Keratinocyte (primary cell): ENCODE data around the gene PKD1. TPM values are rescaled to one million over a fixed set of nuclear protein-coding genes. Genes with fewer than 3 reads are reported as not detected.

Source experiments
- DNase-seq: peaks from one replicate; pipeline ENCODE4 v3.0.0-alpha.2; 2011; ENCODE audit warnings: low read depth, missing footprints, low spot score
- FAIRE-seq: peaks from 2 replicates; lab custom pipeline; 2011; peaks lifted over from hg19 to GRCh38; lab: Jason Lieb, UNC
- H2AFZ ChIP-seq: 2 replicates; pipeline ENCODE4 v1.6.0; 2012; ENCODE audit warnings: low read length, control low read depth, inconsistent platforms; ENCODE audit not compliant: control insufficient read depth
- H3K27ac ChIP-seq: 2 replicates; pipeline ENCODE4 v1.5.1; 2011; ENCODE audit warnings: low read length; ENCODE audit not compliant: control insufficient read depth, insufficient read depth
- H3K27me3 ChIP-seq: 3 replicates; pipeline ENCODE4 v1.6.0; 2011; ENCODE audit warnings: low read length; ENCODE audit not compliant: control insufficient read depth, insufficient read depth; ENCODE audit errors: extremely low read depth
- H3K36me3 ChIP-seq, 2 experiments: 2 replicates in 1 of 2; 3 replicates in 1 of 2; pipeline ENCODE4 v1.5.1; 2011; ENCODE audit warnings: low read length in 2 of 2, mild to moderate bottlenecking in 1 of 2; ENCODE audit not compliant: control insufficient read depth in 2 of 2, insufficient read depth in 2 of 2; ENCODE audit errors: extremely low read depth in 1 of 2
- H3K4me1 ChIP-seq: 3 replicates; pipeline ENCODE4 v1.5.1; 2011; ENCODE audit warnings: low read length; ENCODE audit not compliant: control insufficient read depth, insufficient read depth; ENCODE audit errors: extremely low read depth
- H3K4me2 ChIP-seq: 3 replicates; pipeline ENCODE4 v1.6.0; 2011; ENCODE audit warnings: low read depth, low read length; ENCODE audit not compliant: control insufficient read depth, insufficient read depth; ENCODE audit errors: extremely low read depth
- H3K4me3 ChIP-seq, 3 experiments: fragments of 200-600 bp in 1 of 3; sonication (generic) in 1 of 3; 2 replicates in 2 of 3; 3 replicates in 1 of 3; pipeline ENCODE4 v1.5.1; 2011 to 2016; ENCODE audit warnings: low read length in 3 of 3, mild to moderate bottlenecking in 3 of 3, control low read depth in 2 of 3, inconsistent platforms in 1 of 3, low read depth in 1 of 3, mixed read lengths in 1 of 3, mixed run types in 1 of 3, moderate library complexity in 1 of 3; ENCODE audit not compliant: control insufficient read depth in 2 of 3, insufficient read depth in 2 of 3; ENCODE audit errors: extremely low read depth in 1 of 3
- H3K79me2 ChIP-seq: 2 replicates; pipeline ENCODE4 v1.6.0; 2012; ENCODE audit warnings: low read length; ENCODE audit not compliant: control insufficient read depth, insufficient read depth
- H3K9ac ChIP-seq: 3 replicates; pipeline ENCODE4 v1.6.0; 2011; ENCODE audit warnings: low read length; ENCODE audit not compliant: control insufficient read depth, insufficient read depth; ENCODE audit errors: extremely low read depth
- H3K9me1 ChIP-seq: 3 replicates; pipeline ENCODE4 v1.6.0; 2011; ENCODE audit warnings: low read length; ENCODE audit not compliant: control insufficient read depth, insufficient read depth; ENCODE audit errors: extremely low read depth
- H3K9me3 ChIP-seq: 2 replicates; pipeline ENCODE4 v1.5.1; 2012; ENCODE audit warnings: low read depth, low read length; ENCODE audit not compliant: control insufficient read depth
- H4K20me1 ChIP-seq: 3 replicates; pipeline ENCODE4 v1.6.0; 2011; ENCODE audit warnings: low read length; ENCODE audit not compliant: control insufficient read depth, insufficient read depth; ENCODE audit errors: extremely low read depth
- CTCF ChIP-seq, 3 experiments: IDR thresholded peaks in 1 of 3; conservative IDR thresholded peaks in 1 of 3; optimal IDR thresholded peaks in 1 of 3; 2 replicates in 2 of 3; 3 replicates in 1 of 3; pipeline versions ENCODE3 to v1.5.1; 2011; ENCODE audit warnings: low read length in 3 of 3, mild to moderate bottlenecking in 3 of 3, moderate library complexity in 2 of 3, control low read depth in 1 of 3, inconsistent platforms in 1 of 3; ENCODE audit not compliant: insufficient read depth in 2 of 3; ENCODE audit errors: extremely low read depth in 1 of 3
- EZH2 ChIP-seq: IDR thresholded peaks from one replicate; pipeline ENCODE4 v1.6.1; 2012; ENCODE audit warnings: inconsistent platforms, mild to moderate bottlenecking, low read length, moderate library complexity
- dilution Hi-C: fragments of 300-500 bp; cut with MboI; formaldehyde crosslinking; loops from one replicate; pipeline ENCODE4 v1.7.0; 2020; ENCODE audit warnings: low sequenced_read_pairs; ENCODE audit not compliant: extremely low pct_ligation_motif_present
- polyA plus RNA-seq, 5 experiments: library from polyadenylated mRNA; depleted of rRNA in 3 of 5; stranded (reverse) in 3 of 5; stranded (forward) in 1 of 5; unstranded in 1 of 5; fragments of >200 nt; gene quantifications; 1 replicate in 1 of 5; 2 replicates in 3 of 5; 3 replicates in 1 of 5; pipeline versions ENCODE4 v1.2.1 to v1.2.3, GENCODE V29; 2011 to 2012; ENCODE audit warnings: missing spikeins in 2 of 5, low read depth in 1 of 5, low replicate concordance in 1 of 5

PKD1 gene
- polyA plus RNA-seq, 1 donor (not counting 4 experiments of a cell fraction or from before 2014, with no cell fraction given), result 10.6 TPM

DNA sequence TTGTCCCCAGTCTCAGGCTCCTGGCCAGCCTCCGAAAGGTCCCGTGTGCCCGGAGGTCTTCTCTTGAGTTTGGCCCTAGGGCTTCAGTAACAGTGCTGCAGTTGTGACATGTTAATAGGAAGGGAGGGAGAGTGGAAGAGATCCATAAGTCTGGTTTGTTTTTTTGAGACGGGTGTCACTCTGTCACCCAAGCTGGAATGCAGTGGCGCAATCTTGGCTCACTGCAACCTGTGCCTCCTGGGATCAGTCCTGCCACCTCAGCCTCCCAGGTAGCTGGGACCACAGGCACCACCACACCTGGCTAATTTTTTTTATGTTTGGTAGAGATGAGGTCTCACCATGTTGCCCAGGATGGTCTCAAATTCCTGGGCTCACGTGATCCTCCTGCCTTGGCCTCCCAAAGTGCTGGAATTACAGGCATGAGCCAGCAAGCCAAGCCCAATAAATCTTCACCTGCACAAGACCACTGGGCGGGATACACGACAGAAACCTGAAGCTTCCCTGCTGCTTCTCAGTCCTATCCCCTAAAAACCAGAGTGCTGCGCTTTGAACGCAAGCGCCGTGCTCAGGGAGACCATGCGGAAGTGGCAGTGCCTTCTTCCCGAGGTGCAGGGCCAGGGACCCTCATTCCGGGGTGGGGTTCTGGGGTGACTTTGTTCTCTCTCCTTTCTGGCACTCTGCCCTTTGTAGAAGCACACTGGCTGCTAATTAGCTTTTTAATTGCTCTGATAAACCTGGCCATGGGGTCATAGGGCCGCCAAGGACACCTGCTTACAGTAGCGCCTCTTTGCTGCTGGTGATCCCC is 30.8 kb upstream of the PKD1 start:
- Histone ChIP-seq H4K20me1 (peaks cover 15% of the 10 kb centered on the region), H3K4me1 (peaks cover 23% of the 10 kb centered on the region), H3K9me3 (no peaks in the 10 kb centered on the region), H3K9ac (no peak overlapping the region), H3K36me3 (peaks cover 19 to 29% of the 10 kb centered on the region in 2 experiments), H2AFZ (no peak overlapping the region), H3K4me3 (no peak overlapping the region), H3K27ac (no peak overlapping the region), H3K27me3 (no peaks in the 10 kb centered on the region), H3K79me2 (peaks cover 26% of the 10 kb centered on the region), H3K9me1 (no peaks in the 10 kb centered on the region), H3K4me2 (no peak overlapping the region)
- FAIRE-seq, result no peak
- no peak for TF ChIP-seq EZH2
- no peak for TF ChIP-seq CTCF (optimal IDR thresholded peaks at IDR 0.05 in 1 of 3, IDR thresholded peaks at IDR 0.05 in 1 of 3, conservative IDR thresholded peaks at IDR 0.05 in 1 of 3; ENCODE audit: extremely low read depth in 1 of 3, insufficient read depth in 2 of 3, low read length in 3 of 3)
- dilution Hi-C loops, result no loop called here
- DNase-seq, result no peak

DNA sequence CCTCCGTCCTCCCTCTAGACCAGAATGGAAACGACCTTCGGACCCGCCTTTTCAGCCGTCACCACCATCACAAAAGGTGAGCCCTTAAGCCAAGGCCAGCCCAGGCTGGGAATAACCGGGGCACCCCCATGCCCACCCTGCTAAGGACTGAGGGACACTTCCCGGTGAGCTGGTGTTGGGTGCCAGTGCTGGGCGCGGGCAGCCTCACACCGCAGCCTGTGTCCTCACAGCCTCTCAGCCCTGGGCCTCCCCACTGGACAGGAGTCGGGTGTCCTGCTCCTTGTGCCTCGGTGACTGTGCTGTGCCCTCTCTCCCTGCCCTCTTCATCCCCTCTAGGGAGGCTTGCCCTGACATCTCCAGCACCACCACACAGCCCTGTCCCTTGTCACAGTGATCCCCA is 30.2 kb upstream of the PKD1 start:
- DNase-seq (no peak), FAIRE-seq (no peak)
- H3K4me2 ChIP-seq, result no peak overlapping the region
- H3K27ac ChIP-seq, result no peak overlapping the region
- no peak overlapping the region for H2AFZ ChIP-seq
- H3K9me1 ChIP-seq, result no peaks in the 10 kb centered on the region
- TF ChIP-seq CTCF (optimal IDR thresholded peaks at IDR 0.05 in 1 of 3, IDR thresholded peaks at IDR 0.05 in 1 of 3, conservative IDR thresholded peaks at IDR 0.05 in 1 of 3; ENCODE audit: extremely low read depth in 1 of 3, insufficient read depth in 2 of 3, low read length in 3 of 3) (no peak), EZH2 (no peak)
- peaks cover 28% of the 10 kb centered on the region for H3K4me1 ChIP-seq
- H3K79me2 ChIP-seq, result peaks cover 26% of the 10 kb centered on the region
- no peaks in the 10 kb centered on the region for H3K27me3 ChIP-seq
- H3K36me3 ChIP-seq, result peaks cover 17 to 29% of the 10 kb centered on the region in 2 experiments
- dilution Hi-C loops, result no loop called here
- H3K9me3 ChIP-seq, result no peaks in the 10 kb centered on the region
- H3K4me3 ChIP-seq, result no peak overlapping the region
- H4K20me1 ChIP-seq, result peaks cover 17% of the 10 kb centered on the region
- no peak overlapping the region for H3K9ac ChIP-seq
